HG03469 (cell line): ENCODE data around the gene MAB21L4.

Source experiments
- ATAC-seq: cut with Tn5 transposase; IDR thresholded peaks from one replicate; pipeline ENCODE4 v1.9.1; 2021; ENCODE audit warnings: mild to moderate bottlenecking, moderate library complexity, moderate number of reproducible peaks; ENCODE audit not compliant: unreplicated experiment

MAB21L4 gene

DNA sequence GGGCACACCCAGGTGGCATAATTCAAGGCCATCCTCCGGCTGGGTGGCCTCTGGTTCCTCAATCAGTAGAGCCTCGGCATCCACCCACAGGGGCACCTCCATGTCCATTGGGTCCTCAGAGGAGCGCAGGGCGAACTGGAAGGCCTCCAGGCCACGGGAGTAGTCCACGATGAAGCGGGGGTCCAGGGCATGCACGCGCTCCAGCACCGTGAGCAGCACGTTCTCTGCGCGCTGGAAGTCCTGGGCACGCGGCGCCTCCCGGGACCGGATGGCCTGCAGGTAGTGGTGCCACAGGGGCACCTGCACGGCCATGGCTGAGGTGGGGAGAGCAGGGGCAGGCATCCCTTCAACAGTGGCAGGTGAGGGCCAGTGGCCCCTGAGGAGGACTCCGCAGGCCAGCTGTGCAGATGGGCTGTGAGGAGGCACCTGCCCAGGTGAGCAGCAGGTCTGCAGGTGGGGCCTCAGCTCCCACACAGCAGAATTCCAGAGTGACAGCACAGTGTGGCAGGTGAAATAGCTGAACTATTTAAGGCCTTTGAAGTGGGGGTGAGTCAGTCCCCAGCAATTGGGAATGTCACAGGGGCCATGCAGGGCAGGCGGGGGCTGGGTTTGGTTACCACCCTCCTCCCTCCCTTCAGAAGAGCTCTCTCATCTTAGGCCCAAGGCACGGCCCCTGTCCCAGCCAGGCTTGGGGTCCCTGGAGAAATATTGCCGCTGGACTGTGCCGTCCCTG, at the start of gene MAB21L4:
TSS of gene MAB21L4 (minus strand) at position 501 of the 733 bp plus-strand sequence. CDS start at position 342, 159 bp downstream.
- no peak for ATAC-seq

DNA sequence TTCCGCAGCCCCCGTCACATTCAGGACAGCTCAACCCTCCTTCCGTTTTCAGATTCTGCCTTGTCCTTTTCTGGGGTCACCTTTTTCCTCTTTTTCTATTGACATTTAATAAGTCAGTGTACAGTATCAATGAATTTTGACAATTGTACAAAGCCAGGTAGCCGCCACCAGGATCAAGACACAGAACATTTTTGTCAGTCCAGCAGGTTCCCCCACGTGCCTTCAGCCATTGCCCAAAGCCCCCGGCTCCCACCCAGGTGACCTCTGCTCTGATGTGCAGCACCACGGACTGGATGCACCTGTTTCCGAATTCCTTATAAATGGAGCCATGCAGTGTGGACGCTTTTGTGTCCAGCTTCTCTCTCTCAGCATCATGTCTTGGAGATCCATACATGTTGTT, 40.1 kb upstream of the MAB21L4 start:
- ATAC-seq, result no peak

DNA sequence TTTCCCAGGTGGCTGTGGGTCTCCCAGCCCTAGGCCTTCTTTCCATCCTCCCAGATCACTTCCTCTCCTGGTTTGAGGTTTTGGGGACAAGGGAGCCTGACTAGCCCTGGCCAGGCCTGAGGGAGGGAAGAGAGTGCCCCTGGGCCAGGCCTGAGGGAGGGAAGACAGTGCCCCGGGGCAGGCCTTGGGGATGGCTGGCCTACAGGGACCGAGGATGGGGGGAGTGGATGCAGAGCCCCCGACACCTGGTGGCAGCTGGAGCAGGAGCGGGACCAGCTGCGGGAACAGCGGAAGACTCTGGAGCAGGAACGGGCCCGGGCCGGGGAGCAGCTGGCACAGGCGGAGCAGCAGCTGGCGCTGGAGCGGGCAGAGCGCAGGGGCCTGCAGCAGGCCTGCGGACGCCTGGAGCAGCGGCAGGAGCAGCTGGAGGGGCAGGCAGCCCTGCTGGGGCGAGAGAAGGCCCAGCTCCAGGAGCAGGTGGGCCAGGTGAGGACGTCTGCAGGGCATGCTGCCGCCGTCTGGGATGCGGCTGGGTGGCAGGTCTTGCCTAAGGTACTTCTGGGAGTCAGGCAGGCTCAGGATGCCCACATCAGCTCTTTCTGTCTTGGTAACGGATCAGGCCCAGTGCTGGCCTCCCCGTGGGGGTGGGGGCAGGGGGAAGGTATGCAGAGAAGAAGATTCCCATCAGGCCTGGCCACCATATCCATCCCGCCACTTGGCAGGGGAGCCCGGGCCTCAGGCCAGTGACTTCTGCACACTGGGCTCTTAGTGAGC, 39.3 kb upstream of the MAB21L4 start:
- no peak for ATAC-seq

DNA sequence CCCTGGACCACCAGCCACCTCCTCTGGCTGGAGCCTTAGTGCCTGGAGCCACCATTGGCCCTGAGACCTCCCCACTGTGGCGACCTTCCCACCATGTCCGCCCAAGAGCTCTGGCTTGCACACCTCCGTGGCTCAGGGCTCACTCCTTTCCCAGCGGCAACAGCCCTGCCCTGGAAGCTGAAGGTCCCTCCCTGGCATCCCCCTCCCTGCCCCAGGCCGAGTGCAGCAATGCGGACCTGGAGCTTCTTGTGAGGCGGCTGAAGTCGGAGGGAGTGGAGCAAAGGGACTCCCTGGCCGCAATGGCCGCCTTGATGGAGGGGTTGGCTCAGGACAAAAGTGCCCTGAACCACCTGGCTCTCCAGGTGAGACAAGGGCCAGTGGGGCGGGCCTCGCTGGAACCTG, 38.7 kb upstream of the MAB21L4 start:
- no peak for ATAC-seq

DNA sequence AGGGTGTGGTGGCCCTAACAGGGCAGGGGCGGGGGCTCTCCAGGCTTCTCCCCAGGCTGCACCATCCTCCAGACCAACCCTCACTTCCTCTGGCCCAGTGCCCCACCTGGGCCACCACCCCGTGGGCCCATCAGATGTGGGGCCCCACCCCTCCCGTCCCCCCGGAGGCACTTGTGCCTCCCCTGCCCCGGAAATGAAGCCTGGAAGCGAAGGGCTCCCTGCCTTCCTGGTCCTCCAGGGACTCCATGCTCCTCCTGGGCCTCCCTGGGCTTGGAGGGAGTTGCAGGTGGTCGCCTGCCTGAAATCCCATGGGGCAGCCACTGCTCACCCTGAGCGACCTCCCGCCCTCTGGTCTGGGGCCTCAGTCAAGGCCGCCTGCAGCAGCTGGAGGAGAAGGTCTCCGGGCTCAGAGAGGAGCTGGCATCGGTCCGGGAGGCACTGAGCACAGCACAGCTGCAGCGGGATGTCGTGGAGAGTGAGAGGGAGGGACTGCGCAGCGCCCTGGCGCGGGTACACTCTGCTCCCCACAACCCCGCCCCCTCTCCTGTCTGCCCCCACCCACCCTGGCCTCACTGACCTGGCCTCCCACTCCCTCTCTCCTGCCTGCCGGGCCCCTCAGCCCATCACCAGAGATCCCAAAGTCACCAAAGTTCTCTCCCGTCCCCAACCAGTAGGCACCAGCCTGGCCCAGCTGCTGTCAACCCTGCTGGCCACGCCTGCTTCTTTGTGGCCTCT, 38.2 kb upstream of the MAB21L4 start:
- no peak for ATAC-seq

DNA sequence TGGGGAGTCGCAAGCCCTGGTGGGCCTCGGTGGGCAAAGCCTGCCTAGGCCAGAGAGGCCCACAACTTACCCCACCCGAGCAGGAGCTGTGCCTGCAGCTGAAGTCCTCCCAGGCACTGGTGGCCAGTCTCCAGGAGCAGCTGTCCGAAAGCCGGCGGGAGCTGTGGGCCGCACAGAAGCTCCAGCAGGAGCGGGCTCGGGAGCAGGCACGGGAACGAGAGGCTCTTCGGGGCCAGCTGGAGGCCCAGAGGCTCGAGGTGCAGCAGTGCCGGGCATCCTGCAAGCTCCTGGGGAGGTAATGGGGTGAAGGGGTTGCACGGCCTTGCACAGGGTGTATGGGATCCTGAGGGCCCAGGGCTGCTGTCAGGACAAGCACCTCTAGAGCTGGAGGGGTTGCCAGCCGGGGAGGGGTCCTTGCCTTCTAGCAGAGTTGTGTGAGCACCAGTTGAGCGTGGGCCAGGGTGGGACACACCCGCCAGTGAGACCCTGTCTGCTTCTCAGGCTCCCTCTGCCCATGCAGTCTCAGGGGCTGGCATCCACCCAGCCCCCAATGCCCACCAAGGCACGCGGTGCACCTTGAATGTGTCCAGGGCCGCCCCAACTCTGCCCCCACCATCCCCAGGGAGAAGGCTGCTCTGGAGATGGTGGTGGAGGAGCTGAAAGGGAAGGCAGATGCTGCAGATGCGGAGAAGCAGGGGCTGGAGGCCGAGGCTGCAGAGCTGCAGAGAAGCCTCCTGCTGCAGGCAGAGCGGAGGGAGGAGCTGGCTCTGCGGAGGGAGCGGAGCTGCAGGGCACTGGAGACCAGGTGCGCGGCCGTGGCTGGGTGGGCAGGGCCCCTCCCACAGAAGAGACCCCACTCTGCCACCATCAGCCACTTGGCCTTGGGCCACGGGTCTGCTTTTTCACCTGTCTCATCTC, 37.4 kb upstream of the MAB21L4 start:
- ATAC-seq, result no peak

DNA sequence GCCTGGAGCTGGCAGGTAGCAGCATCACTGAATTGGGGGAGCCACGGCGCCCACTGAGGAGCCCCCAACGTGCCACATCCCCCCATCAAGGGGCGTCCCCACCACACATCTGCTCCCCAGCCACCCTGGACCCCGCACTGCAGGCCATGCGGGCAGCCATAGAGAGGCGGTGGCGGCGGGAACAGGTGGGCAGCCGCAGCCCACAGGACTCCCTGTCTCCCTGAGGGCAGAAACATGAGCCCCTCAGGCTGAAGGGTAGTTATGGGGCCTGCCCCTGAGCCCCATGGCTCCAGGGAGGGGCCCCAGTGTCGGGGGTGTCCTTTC, 36.7 kb upstream of the MAB21L4 start:
- no peak for ATAC-seq

DNA sequence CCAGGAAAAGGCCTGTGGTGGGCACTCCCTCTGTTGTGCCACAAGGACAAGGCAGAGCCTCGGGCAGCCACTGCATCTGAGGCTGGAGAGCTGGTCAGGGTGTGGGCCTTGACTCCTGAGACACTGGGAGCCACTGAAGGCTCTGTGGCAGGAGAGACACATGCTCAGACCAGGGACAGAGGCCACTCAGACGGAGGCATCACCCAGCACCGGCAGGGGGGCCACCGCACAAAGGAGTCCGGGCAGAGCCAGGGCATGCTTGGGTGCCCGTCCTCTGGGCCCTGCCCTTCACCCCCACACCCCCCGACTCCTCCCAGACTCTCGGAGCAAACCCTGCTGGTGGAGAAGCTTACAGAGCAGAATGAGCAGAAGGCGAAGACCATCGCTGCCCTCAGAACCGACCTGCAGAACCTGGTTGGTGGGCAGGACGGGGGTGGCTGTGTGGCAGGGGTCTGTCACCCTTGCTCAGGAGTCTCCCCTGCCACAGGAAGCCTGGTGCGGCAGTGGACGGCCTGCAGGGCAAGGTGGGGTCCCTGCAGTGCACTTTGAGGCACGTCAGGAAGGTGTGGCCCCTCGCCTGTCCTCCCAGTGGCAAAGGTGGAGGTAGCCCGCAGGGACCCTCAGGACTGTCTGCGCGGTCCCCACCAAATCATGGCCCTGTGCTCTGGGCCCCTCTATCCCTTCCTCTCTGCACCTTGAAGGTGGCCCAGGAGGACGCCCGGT, 36.2 kb upstream of the MAB21L4 start:
- ATAC-seq, result no peak

DNA sequence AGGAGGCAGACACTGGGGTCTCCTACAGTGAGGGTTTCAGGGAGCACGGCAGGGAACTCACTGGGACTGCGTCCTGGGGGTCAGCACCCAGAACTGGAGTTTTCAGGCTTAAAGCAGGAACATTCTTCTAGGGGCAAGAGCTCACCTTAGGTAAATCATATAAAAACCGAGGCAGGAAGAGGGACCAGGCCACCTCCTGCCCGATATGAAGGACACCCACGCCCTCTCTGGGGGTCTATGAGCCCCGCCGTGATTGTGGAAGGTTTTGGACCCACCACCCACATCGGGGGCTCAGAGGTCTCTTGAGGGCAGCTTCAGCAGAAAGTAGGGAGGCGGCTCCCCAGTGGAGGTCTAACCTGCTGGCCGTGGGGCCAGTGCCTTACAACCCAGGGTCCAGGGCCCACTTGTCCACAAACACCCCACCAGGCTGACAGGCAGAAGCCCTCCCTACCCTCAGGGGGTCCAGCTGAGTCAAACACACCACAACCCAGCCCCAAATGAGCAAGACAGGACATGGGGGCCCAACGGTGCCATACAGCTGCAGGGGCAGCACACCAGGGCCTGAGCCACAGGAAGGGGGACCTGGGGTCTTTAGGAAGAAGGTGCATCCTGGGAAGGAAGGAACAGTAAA, 35.5 kb upstream of the MAB21L4 start:
- no peak for ATAC-seq

DNA sequence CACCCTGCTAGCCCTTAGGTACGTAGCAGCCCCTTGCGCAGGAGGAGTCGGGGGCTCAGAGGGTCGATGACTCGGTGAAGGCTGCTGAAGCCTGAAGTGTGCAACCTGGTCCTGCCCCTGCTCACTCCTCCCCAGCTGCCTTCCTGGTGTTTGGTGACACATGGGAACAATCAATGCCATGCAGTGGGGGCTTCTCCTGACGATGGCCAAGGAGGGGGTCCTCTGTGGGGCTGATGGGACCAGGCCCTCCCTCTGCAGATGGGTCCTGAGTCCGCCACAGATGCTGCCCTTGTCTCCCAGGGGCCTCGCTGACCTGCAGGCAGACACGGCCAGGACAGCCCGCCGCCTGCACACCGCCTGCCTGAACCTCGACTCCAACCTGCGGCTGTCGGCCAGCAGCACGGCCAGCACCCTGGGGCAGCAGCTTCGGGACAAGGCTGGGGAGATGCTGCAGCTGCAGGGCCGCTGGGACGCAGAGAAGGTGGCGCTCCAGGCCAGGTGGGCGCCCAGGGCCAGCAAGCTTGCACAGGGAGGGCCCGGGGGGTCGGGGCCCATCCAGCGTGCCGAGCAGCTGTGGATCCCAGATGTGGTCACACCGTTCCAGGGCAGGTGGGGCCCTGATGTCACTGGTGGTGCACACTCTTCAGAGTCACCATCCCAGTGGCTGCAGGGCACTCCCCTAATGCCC, 34.8 kb upstream of the MAB21L4 start:
- ATAC-seq, result no peak

DNA sequence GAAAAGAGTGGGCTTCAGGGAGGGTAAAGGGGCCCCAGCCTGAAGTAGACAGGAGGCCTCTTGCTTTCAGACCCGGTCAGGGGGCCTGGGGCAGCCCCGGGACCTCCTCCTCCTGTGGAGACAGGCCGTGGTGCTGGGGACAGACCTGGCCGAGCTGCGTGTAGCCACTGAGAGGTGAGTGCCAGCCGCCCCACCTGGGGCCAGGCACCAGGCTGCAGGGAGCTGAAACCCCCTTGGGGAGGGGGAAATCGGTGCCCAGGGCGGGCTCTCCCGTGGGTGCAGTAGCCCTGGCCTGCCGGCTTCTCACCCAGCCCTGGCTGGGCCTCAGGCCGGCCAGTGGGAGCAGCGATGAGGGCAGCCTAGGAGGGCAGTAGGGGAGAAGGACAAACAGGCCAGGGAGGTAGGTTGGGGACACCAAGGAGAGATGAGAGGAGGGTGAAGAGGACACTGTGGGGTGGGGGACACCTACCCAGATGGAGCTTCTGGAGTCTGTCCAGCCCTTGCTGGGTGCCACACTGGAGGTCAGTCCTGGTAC, 34.2 kb upstream of the MAB21L4 start:
- ATAC-seq, result no peak

DNA sequence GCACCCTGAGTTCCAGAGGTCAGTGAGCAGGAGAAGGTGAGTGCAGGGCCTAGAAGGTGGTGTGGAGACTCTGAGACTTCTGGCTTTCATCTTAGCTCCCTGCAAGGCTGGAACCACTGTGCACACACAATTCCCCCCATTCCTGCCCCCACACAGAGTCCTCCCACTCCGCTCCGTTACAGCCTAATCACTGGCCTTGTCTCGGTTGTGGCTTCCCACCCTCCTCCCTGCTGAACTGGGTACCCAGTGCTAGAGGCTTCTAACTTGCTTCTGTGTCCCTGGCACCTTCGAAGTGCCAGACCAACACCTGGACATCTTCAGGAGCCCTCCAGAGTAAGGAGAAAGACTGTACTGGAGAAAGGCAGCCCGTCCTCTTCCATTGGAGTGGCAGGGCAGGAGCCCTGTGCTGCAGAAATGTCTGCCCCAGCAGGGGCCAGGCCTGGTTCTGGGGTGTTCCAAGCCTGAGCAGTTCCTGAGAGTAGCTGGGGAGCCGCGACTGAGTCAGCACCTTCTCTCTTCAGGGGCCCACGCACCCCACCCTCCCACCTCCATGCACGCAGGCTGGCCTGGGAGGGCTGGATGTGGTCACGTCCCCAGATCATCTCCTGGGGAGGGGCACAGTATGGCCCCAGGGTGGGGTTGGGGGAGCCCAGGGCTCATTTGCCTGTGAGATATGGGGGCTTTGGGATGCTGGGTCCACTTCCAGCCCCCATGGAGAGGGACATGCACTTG, 33.6 kb upstream of the MAB21L4 start:
- no peak for ATAC-seq

DNA sequence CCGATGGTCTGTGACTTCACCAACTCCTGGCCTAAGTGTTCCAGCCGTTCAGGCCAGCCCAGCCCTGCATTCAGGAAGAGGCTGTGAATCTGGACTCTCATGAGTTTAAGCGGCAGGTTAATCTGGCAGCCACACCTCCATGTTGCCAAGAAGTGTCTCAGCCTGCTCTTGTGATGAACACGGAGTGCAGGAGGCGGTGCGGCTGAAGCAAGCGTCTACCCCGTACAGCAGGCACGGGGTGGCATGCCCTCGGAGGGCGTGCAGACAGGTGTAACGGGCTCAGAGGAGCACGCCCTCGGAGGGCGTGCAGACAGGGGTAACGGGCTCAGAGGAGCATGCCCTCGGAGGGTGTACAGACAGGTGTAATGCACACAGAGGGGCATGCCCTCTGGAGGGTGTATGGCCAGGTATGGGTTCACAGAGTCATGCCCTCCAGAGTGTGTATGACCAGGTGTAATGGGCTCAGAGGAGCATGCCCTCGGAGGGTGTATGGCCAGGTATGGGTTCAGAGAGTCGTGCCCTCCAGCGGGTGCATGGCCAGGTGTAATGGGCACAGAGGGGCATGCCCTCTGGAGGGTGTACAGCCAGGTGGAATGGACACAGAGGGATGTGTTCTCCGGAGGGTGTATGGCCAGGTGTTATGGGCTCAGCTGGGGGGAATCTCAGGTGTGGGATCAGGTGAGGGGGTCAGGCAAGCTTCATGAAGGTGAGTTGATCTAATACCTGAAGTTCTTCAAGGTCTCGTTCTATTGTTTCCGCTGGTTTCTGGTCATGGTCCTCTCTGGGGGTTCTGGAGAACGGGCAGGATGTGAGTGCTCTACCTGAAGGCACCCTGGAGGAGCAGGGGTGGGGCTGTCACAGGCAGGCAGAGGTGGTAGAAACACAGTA, 32.8 kb upstream of the MAB21L4 start:
- no peak for ATAC-seq

DNA sequence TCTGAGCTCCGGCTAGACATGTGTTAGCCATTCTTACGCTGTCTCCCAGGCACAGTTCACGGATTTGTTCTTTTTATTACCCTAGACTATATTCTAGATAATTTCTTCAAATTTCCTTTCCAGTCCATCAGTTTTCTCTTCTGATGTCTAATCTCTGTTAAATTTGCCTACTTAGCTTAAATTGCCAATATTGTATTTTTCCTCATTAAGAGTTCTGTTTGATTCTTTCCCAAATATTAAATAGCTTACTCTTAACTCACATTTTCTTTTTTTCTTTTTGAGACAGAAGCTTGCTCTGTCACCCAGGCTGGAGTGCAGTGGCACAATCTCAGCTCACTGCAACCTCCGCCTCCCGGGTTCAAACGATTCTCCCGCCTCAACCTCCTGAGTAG, 31.4 kb upstream of the MAB21L4 start:
- no peak for ATAC-seq

DNA sequence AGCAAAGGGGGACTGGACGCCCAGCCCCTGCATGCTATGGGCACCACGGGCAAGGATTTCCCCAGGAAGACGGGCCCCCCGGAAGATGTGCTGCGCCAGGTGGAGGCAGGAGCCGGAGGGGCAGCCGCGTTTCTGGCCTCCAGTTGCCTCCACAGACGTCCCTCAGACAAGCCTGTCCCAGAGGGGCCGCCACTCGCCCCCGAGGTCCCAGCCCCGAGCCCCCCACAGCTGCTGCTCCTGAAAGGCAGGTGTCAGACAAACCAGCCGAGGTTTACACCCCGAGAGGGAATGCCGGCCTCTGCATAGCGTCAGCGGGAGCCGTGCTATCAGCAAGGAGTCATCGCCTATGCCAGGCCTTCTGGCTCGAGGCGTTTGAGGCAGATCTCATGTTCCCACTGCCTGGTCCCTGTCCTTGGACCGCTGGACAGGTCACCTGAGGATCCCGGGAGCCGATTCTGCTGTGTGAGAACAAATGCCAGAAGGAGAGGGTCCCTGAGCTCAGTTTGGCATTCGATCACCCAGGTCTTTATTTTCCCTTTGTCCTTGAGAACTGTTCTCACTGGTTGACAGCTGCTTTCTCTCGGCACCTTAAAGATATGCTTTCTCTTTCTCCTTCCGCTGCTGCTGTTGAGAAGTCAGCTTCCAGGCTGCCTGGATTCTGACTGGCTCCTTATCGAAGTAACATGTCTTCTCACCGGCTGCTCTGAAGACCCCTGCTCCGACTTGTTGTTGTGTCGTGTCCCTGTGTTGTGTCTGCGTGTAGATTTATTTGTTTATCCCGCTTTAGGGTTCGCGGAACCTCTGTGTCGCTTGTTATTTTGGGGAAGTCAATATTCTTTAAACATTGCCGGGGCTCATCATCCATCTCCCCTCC, 30.8 kb upstream of the MAB21L4 start:
- no peak for ATAC-seq
